ENCODE results near the gene COL12A1.

The COL12A1 gene

DNA sequence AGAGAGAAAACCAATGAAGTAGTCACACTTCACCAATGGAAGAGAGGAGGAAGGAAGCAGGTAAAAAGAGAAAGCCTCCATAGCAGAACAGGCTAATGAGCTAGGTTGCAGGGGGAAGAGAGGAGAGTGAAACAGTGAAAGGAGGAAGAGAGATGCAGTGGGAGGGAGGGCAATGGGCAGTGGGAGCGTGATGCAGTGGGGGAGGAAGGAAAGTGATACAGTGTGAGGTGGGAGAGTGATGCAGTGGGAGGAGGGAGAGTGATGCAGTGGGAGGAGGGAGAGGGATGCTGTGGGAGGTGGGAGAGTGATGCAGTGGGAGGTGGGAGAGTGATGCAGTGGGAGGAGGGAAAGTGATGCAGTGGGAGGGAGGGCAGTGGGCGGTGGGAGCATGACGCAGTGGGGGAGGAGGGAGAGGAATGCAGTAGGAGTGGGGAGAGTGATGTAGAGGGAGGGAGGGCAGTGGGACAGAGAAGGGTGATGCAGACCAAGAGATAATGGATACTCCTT is 29.7 kb downstream of the COL12A1 start:
- no peak for DNase-seq

DNA sequence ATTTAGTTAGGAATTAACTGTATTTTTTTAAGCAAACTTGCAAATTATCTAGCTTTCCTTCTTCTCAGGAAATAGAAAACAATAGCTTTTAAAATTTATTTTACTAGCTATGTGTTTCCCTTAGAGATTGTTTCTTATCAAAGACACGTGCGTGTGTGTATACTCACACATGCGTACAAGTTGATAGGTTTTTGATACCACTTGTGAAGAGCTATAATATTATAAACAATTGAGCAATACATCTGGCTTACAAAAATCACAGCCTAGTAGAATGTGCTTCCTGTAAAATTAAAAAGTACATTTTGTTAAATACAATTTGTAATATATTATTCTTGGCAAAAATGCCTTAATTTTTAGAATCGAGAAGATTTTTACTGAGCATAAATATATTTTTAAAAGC is 33.9 kb downstream of the COL12A1 start:
- no peak for DNase-seq

DNA sequence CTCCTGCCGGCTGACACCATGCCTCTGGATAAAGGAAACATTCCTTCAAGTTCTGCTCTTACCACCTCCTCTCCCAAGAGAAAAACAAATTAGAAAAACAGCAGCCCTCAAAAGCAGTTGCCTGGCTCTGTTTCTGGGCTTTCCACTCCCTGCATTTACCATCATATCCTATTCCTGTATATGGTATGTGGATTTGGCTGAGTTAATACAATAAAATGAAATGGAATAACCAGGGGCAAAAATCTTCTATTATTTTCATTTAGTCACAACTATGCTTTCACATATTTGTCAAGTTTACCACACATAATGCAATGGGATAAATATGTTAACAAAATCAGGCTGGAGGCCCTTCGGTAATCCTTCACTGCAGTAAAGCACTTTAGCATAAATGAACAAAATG is 34.3 kb downstream of the COL12A1 start:
- no peak for DNase-seq

DNA sequence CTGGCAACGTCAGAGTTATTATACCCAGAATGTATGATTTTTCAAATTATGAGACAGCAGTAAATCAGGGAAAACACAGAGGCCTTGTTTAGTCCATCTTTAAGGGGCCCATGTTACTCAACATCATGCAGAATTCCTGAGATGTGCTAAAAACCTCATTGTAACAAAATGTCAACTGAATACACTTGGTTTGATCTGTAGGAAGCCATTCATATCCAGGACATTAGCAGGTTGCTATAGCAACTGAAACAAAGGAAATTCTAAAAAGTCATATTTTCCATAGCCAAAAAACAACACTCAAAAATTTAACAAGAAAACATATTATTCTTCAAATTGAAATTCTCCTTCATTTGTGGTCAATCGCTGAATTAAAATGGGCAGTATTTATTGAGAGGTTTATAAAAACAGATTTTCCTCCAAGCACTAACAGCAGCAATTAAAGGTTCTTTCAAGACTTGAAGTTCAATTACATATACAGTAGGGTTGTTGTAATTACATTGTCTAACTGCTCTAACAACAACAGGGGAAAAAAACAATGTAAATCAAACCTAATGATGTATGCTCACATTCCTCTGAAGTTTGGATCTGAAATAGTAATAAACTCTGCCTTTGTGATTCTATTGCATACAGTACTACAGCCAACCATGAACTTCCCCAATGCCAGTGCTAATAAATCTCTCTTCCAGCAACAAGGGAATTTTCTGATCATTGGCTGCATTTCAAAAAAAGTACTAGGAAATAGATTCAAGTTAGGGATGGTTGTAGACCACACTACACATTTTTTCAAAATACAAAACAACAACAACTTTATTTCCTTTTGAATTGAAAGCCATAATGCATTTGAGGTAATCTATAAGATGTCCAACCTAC is 34.9 kb downstream of the COL12A1 start:
- DNase-seq, result no peak

DNA sequence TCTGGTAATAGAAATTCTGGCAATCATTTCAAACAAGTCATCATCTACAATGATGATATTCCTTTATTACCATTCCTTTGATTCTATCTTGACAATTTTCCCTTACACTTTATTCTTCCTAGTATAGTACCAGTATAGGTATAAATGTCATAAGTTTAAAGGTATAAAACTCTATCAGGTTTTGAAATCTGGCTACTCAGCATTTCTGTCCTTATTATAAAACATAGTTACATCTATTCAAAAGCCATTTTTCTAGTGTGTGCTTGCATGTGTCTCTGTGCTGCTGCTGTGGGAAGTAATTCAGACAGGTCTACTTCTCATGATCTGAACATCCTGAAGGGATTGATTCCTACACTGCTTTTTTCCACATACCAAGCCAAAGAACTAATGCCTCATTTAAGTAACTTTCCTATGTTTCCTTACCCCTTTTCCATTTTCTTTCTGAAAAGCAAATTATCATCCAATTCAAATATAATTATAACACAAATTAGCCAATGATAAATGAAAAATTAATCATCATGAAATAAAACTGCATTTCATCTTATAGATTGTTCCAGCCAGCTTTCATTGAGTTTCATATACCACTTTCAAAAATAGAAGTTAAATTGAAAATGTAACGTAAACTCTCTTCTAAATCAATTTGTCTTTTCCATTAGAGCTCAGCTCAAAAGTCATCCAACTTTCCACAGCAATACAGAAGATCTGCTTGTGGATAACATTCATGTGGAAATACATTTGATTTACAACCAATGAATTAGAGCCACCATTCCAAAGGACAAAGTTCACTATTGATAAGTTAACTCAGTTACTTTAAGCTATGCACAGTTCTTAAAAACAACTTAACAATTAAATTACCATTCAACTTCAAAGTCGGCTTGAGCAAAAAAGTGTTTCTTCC is 35.9 kb downstream of the COL12A1 start:
- DNase-seq, result no peak

DNA sequence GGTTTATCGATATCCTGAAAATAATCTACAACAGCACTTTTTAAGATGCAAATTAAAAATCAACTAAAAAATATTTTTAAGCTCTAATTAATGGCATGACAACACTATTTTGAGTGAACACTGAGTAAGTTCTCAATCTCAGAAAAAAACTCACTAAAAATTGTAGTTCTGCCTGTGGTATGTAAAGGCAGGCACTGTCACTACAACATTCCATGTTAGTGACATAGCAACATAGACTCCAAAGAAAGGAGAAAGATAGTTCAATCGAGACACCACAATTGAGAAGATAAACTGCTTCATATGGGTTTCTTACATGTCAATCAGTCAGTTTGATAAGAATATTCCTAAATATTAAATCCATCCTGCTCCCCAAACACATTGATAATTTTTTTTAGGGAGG is 38.0 kb downstream of the COL12A1 start:
- no peak for DNase-seq

DNA sequence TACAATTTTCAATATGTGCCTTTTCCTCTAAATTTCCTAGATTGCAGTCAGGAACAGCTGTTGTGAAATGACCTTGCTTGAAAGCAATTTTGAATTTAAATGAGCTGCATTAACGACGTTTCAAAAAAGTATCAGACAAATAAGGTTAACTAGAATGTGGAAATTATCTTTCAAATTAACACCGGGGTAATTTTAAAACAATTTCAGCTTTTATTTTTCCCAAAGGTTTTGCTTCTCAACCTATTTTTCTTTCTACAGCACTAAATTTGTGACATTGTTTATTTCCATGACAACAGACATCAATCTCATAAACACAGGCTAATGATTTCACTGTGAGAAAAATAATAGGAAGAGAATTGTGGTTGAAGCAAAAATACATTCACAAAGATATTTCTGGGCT is 38.5 kb downstream of the COL12A1 start:
- DNase-seq, result no peak

DNA sequence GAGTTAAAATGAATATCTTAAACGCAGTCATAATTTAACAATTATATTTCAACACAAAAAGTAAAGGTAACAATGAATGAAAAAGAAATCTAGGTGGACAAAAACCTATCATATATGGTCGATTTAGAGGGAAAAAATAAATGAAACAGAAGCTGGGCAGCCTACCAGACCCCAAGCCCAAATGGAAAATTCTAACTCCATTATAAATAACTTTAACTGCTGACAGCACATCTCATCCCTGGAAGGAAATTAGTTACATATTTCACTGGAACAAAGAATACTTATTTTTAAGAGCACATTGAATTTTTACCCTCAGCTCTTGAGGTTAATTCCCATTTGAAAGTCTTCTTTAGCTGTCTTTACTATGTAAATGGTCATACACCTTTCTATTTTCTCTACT is 39.1 kb downstream of the COL12A1 start:
- no peak for DNase-seq

DNA sequence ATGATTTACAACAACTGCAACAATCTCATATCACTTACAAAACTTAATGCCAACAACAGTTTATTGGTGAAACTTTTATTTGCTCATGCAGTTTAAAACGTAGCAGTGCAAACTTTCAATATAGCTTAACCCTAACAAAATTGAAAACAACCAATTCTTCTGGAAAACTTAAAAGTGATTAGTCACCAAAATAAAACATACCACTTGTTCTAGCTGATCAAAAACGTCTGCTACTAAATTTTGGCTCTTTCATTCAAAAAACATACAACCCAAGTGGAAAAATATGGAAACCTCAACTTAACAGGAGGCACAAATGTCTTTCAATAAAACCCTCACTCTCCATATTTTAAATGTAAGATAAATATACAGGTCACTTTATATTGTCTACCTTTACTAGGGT is 39.6 kb downstream of the COL12A1 start:
- no peak for DNase-seq

DNA sequence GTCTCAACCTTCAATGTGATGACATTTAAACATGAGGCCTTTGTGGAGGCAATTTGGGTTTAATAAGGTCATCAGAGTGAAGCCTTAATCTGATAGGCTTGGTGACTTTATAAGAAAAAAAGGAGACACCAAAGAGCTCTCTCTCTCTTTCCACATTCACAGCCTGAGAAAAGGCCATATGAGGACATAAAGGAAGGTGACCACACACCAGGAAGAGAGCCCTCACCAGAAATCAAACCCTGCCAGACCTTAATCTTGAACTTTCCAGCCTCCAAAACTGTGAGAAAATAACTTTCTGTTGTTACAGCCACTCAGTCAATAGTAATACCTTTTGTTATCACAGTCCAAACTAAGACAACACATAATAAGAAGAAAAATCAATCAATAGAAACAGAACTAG is 47.7 kb downstream of the COL12A1 start:
- peak; percentile 15 for DNase-seq

DNA sequence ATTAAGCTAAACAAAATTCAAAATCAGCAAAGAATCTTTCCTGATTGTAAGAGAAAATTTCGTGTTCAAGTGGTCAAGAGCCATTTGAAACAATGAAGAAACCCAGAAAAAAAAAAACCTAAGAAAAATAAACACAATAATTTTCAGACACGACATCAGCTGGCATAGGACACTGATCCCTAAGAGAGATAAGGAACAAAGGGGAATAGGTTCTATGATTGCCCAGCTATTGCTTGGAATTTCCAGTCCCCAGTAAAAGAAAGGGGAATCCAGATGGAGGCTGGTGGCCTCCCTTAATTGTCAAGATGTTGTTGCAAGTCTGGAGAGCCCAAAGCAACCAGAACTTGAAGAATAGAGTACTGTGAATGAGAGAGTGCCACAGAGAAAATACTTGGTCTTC is 48.5 kb downstream of the COL12A1 start:
- no peak for DNase-seq

DNA sequence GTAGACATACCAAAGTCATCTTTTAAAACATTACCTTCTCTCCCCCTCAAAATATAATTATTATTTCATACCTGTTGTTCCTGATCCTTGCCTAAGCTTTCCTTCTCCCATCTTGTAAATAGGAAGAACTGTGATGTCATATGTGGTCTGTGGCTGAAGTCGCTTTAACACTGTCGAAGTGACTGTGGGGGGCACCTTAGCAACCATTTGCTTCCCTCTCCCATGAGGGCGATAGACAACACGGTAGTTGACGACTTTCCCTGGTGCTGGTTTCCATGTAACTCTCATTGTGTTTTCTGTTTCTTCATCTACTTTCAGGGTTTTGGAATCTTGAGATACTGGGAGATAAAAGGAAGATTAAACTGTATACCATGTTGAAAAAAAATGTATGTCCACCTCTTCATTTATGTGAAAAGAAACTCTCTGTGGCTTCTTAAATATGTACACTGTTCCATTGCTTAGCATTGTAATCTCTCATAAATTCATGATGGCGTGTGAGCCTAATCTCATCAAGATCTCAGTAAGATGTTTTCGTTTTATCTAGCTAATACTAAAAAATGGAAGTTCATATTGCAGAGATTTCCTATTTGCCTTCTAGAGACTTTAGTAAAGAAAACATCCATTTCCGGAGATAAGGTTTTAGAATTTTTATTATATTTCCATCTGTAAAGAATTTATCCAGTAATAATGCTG is 49.5 kb downstream of the COL12A1 start:
- no peak for DNase-seq

DNA sequence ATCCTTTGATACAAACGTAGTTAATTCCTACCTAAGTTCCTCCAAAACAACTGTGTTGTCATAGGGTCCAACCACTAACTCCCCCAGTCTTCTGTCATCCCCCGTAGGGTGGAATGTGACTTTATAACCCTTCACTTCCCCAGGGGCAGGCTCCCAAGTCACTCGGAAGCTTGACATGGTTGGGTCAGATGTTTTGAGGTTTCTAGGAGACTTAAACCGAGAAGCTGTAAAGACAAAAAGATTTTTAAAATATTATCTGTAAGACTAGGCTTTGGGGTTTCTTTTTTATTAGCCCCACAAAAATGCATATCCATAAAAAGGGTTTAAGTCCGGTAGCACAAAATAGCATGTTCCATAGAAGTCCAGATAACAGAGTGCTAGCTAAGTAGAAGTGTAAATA is 50.2 kb downstream of the COL12A1 start:
- no peak for DNase-seq

DNA sequence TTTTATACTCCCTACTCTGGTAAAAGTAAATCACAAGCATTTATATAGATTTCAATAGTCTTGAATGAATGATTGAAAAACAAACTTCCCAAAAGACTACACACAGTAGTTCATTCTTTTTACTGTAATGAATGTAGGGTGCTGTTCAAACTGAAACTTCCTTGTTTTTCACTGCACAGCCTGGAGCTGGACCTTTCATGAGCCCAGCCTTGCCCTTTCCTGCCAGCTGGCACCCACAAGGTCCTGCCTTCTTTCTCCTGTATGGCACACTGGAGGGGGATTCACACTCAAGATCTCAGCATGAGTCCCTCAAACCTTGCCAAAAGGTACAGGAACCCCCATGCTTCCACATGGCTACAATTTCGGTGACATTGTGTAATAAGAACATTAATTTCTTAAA is 50.9 kb downstream of the COL12A1 start:
- DNase-seq, result no peak

DNA sequence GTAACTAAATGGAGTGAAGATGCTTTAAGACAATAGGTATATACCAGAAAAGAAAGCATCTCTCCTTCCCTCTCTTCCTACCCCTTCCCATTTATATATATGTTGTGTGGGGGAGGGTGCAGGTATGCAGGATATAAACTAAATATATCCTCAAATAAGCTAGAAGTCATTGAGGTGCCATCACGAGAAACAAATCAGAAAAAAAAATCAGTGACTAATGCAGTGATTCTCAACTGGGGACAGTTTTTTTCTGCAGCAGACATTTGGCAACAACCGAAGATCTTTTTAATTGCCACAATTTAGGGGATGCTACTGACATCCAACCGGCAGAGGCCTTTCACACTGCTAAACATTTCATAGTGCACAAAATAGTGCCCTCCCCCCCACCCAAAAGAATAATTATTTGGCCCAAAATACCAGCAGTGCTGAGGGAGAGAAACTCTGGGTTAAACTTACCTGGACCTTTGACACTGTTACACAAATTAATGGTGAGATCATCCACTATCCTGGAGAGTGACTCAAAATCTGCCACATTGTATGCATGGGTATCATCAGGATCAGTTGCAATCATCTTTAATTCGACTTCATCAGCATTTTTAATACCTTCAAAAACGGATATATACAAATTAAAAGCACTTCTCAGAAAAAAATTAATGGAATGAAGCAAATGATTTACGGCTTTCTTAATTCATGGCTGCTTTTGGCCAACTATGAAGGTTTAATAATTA is 55.0 kb downstream of the COL12A1 start:
- peak; percentile 64 for DNase-seq

DNA sequence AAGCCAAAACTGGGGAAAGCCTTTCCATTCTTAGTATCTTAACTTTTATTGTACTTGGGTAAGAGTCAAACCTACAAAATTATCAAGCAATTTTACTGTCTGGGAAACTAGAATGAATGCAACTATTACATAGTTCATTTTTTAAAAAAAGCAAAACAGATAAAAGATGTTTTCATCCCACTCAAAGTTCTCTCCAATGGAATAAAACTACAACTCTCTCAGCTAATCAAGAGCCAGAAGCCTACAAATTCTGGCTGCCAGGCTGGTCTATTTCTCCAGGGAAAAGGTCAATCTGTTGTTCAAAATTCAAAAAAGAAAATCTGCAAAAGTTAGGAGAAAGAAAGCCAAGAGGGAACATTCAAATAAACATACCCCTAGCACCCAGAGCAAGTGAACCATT is 56.2 kb downstream of the COL12A1 start:
- no peak for DNase-seq

DNA sequence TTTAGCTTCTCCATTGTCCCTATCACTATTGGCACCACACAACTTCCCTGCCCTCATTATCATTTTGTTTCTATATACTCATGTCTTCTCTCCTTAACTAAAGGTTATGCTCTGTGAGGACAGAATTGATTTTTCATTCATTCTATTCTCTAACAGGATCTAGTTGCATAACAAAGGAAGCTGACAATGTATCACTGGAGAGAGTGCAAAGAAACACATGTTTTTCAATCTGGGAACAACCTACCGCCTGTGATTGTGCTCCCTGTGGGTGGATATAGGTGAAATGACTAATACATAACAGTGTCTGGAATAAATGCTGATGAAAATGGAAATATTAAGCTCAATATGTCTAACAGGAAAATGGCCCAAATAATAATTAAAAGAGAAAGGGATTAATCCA is 56.6 kb downstream of the COL12A1 start:
- peak; percentile 63 for DNase-seq

DNA sequence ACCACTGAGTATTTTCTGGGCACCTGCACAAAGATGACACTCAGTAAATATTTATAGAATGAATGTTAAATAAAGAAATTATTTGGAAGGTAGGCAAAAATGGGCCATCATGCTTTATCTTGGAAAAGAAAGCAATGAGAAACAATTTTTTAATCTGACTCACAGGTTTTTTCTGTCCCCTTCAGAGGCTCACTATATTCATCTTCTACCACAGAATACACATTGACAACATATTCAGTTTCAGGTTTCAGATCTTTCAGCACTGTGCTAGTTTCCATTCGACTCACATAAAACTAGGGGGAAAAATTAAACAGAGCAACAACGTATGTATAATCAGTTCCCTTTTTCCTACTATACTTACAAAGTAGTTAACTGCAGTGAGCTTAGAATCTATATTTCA is 58.3 kb downstream of the COL12A1 start:
- peak; percentile 19 for DNase-seq

DNA sequence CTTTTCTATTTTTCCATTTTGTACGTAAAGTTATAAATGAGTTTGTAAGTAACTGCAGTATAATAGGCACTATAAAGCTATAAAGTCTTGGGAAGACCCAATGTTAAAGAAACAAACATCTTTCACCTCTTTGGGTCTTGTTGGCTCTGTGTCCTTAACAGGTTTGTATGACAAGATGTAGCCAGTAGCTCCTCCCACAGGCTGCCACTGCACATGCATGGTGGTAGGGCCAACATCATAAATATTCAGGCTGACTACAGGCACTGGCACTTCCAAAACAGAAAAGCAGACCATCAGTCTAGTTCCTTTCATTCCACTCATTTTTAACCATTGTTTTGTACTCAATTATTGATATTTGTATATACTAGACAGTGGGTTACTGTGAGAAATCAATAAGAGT is 59.9 kb downstream of the COL12A1 start:
- no peak for DNase-seq

DNA sequence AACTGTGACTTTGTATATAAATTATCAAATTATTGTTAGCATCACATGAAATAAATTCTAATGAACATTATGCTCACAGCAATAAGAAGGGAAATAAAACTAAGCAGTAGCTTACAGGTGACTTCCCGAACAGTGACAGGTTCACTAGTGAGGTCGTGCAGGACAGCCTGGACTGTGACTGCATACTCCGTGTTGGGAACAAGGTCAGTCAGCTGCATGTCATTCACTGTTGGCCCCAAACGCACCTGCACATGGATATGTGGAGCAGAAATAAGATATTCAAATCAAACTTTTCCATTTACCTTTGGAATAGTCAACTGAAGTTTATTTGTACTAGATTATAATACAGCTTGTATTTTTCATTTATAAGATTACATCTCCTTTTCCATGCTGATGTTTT is 60.6 kb downstream of the COL12A1 start:
- no peak for DNase-seq

DNA sequence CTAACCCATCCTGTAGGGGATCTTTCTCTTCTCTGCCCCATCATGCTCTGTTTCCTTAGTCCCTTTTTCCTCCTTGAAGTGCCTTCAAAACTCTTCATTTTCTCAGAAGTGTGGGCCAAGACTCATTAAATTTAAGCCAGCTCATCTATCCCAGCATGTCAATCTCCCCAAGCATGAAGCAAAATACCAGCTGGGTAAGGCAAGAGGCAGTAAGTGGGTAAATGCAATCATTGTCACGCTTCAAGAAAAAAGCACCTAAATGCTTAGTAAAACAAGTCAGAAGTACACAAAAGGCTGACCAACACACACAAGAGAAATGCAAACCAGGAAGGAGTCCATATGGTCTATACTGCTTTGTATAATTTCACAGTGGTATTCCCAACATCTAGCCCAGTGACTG is 61.5 kb downstream of the COL12A1 start:
- DNase-seq, result no peak

DNA sequence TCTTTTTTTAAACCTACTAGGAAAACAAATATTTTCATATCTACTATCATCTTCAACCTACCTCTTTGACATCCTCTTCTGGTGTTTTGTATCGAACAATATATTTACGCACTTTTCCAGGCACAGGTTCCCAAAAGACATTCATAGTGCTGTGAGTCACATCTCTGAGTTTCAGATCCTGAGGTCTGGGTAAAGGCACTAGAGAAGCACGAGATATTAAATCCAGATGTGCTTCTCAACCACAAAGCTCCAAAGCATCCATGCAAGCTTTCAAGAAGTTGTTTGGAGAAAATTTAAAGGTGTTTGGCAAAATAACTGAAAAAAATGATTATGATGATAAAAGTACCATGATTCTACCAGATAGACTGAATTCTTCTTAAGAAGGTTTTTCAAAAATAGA is 62.7 kb downstream of the COL12A1 start:
- DNase-seq, result peak; percentile 82

DNA sequence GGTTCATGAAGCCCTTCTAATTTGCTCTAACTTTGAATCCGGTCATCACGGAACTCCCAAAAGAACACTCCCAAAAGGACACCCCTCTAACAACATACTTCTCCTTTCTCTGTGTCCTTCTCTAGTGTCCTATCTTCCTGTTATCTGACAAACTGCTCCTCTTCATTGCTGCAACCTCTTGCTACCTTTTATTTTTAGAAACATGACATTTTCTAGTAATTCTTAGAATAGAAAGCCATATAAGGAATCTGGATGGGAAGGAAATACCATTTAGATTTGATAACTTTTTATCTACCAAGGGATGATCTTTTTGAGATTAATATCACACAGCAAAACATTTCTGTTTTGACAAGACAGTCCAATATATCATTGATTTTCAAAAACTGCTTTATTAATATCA is 63.1 kb downstream of the COL12A1 start:
- DNase-seq, result no peak

All from HCEC 1CT (cell line).